ENCODE data around the gene VGLL3.
A peak's percentile ranks its signal among the peaks of the same experiment; 100 is the strongest.
"Not testable (repeated sequence)": the region's sequence is repeated elsewhere in the genome, so short reads cannot be mapped to it uniquely, and the experiment has no call there.

Gene VGLL3

DNA sequence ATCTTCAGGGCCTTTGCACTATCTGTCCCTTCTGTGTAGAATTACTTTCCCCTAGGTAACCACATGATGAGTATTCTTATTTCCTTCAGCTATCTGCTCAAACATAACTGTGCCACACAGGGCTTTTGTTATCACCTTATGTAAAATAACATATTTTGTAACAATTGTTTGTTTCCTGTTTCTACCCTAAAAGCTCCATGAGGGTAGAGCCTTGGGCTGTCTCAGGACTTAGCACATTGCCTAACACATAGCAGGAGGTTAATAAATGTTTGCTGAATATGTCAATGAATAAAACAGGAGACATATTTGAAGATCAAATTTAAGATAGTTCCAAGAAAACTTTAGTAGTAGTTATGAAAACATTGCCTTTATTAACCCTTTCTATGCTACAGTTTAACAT is 14.7 kb downstream of the VGLL3 start:
- H3K36me3 ChIP-seq, result no peaks in the 10 kb centered on the region
- TF ChIP-seq, protein P1, sequence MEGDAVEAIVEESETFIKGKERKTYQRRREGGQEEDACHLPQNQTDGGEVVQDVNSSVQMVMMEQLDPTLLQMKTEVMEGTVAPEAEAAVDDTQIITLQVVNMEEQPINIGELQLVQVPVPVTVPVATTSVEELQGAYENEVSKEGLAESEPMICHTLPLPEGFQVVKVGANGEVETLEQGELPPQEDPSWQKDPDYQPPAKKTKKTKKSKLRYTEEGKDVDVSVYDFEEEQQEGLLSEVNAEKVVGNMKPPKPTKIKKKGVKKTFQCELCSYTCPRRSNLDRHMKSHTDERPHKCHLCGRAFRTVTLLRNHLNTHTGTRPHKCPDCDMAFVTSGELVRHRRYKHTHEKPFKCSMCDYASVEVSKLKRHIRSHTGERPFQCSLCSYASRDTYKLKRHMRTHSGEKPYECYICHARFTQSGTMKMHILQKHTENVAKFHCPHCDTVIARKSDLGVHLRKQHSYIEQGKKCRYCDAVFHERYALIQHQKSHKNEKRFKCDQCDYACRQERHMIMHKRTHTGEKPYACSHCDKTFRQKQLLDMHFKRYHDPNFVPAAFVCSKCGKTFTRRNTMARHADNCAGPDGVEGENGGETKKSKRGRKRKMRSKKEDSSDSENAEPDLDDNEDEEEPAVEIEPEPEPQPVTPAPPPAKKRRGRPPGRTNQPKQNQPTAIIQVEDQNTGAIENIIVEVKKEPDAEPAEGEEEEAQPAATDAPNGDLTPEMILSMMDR (IDR thresholded peaks at IDR 0.05; ENCODE audit: low read depth, low read length), result no peak
- H3K4me1 ChIP-seq, result no peaks in the 10 kb centered on the region
- peaks cover 6% of the 10 kb centered on the region for H3K27me3 ChIP-seq
- no peak overlapping the region for H3K4me3 ChIP-seq (ENCODE audit: low read depth, low read length)
- no peak for DNase-seq
- H3K9me3 ChIP-seq, result no peaks in the 10 kb centered on the region

DNA sequence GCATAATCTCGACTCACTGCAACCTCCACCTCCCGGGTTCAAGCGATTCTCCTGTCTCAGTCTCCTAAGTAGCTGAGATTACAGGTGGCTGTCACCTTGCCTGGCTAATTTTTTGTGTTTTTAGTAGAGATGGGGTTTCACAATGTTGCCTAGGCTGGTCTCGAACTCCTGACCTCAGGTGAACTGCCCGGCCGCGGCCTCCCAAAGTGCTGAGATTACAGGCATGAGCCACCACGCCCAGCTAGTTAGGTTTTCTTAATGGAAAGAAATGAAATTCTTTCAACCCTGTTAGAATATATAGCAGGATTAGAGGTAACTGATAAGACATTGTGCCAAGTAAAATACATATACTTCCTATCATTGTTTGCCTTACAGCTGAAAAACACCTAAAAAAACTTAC is 16.8 kb downstream of the VGLL3 start:
- H3K36me3 ChIP-seq; DNase-seq; H3K9me3 ChIP-seq; H3K4me1 ChIP-seq; H3K4me3 ChIP-seq (ENCODE audit: low read depth, low read length); H3K27me3 ChIP-seq: not testable (repeated sequence)

DNA sequence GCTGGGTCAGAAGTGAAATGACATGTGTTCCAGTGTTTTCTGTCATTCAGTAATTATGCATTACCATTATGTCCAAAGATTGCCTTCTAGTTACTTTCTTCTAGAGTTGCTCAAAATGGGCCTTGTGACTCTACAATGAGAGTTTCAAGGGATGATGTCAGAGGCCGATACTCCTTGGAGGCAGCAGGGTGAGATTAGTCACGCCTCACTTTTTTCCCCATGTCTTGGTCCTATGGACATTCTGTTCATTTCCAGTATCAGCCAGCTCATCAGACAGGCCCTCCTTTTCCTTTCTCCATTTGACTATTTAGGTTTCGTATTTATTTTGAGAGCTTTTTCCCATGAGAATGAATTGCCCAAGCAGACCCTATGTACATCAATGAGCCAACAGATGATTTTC is 17.5 kb downstream of the VGLL3 start:
- H3K36me3 ChIP-seq, result no peaks in the 10 kb centered on the region
- peaks cover 3% of the 10 kb centered on the region for H3K27me3 ChIP-seq
- no peak for DNase-seq
- no peaks in the 10 kb centered on the region for H3K4me1 ChIP-seq
- no peak overlapping the region for H3K4me3 ChIP-seq (ENCODE audit: low read depth, low read length)
- TF ChIP-seq, protein P1 (IDR thresholded peaks at IDR 0.05; ENCODE audit: low read depth, low read length), result no peak
- no peaks in the 10 kb centered on the region for H3K9me3 ChIP-seq

DNA sequence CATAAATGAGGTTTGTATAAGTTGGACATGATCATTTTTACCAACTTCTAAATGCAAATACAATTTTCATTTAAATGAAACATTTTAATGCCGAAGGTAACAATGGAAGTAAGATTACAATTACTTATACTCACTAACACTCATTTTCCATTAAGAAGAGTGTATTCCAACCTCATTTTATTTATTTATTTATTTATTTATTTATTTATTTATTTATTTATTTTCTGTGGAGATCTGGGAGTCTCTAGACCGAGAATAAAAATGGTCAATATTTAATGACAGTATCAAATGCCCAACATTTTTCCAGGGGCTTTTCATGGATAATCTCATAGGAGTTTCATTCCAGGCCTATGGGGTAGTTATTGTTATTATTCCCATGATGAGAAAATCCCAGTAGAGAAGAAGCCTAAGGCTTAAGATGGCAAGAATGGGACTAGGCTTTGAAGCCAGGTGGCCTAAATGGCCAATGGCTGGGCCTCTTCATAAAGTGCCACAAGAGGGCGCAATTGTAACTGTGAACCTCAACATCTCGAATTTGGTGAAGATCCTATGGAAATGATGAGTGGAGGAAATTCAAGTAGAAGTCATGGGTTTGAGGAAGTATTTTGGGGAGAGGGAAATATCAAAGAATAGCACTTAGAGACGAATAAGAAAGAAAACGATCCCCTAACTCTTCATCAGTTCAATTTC is 21.3 kb downstream of the VGLL3 start:
- H3K4me1 ChIP-seq, result no peaks in the 10 kb centered on the region
- no peaks in the 10 kb centered on the region for H3K27me3 ChIP-seq
- H3K9me3 ChIP-seq, result no peaks in the 10 kb centered on the region
- no peaks in the 10 kb centered on the region for H3K36me3 ChIP-seq
- H3K4me3 ChIP-seq (ENCODE audit: low read depth, low read length), result no peak overlapping the region
- TF ChIP-seq, protein P1 (IDR thresholded peaks at IDR 0.05; ENCODE audit: low read depth, low read length), result peak; percentile 86
- peak; percentile 49 for DNase-seq

DNA sequence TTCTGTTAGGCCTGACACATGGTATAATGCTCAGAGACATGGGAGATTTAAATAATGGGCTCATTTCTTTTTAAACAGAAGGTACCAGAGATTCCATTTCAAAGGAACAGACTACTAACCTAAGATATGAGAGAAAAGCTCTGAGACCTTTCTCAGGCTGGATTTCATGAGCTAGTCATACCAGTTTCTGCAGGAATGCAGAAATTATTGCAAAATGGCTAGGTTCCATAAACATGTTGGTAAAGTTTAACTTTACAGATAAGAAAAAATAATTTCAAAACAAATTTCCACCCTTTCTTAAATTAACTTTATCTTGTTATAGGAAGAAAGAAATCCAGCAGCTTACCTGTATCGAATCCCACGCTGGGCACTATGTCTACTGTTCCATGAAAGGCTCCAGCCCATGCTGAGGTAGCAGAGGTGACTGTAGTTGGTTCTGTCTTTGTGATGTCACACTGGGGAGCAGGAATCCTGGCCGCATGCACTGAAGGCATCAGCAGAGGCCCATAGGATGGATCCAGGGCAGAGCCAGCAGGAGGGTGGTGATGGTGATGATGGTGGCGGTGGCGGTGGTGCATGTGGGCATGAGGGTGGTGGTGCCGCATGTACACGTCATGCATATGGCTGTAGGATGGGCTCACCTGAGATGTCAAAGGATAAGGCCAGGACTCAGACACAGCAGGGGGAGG is 22.6 kb downstream of the VGLL3 start:
- Histone ChIP-seq H3K36me3 (no peaks in the 10 kb centered on the region), H3K4me3 (ENCODE audit: low read depth, low read length) (no peak overlapping the region), H3K9me3 (no peaks in the 10 kb centered on the region), H3K4me1 (no peaks in the 10 kb centered on the region), H3K27me3 (no peaks in the 10 kb centered on the region)
- TF ChIP-seq, protein P1 (IDR thresholded peaks at IDR 0.05; ENCODE audit: low read depth, low read length), result no peak
- no peak for DNase-seq

DNA sequence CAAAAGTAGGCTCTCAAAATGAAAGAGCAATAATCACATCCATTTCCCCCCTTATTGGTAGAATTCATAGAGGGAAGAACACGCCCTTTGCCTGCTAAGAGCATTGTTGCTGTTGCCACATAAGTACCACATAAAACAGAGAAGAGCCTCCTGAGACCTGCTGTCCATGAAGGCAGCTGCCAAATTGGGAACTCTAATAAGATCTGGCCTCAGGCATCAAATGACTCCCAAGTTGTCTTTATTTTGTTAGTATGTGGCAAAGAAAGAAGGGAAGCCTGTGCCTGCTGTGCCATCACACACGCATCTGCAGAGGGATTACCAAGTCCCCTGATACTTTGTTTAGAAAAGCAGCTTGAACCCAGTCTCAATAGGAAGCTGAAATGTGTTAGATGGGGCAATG is 23.9 kb downstream of the VGLL3 start:
- Histone ChIP-seq H3K4me3 (ENCODE audit: low read depth, low read length) (no peak overlapping the region), H3K4me1 (no peaks in the 10 kb centered on the region), H3K27me3 (peaks cover 4% of the 10 kb centered on the region; the same call in 1 of the 2 replicates), H3K9me3 (no peaks in the 10 kb centered on the region), H3K36me3 (no peaks in the 10 kb centered on the region)
- no peak for DNase-seq
- TF ChIP-seq, protein P1 (IDR thresholded peaks at IDR 0.05; ENCODE audit: low read depth, low read length), result no peak

Measured in BE2C (cell line).